PFSK-1 (cell line): ENCODE measurements around the gene SSH3.

ENCODE experiments used
- POLR2AphosphoS5 ChIP-seq: IDR thresholded peaks from 2 replicates; pipeline ENCODE4 v1.6.1; 2012; ENCODE audit warnings: low read depth, mild to moderate bottlenecking, control low read depth, low read length, moderate library complexity
- REST ChIP-seq, 2 experiments: IDR thresholded peaks; 2 replicates each; pipeline versions ENCODE4 v1.6.1 to v1.8.0; 2011 to 2012; ENCODE audit warnings: low read depth in 2 of 2, low read length in 2 of 2, control low read depth in 1 of 2, inconsistent platforms in 1 of 2, mild to moderate bottlenecking in 1 of 2, moderate library complexity in 1 of 2; ENCODE audit not compliant: insufficient read depth in 1 of 2
- SIN3A ChIP-seq: IDR thresholded peaks from 2 replicates; pipeline ENCODE4 v1.6.1; 2012; ENCODE audit warnings: mild to moderate bottlenecking, low read length, moderate library complexity, borderline replicate concordance; ENCODE audit not compliant: insufficient read depth

- peak; percentile 93 for TF ChIP-seq POLR2AphosphoS5
- TF ChIP-seq REST (IDR thresholded peaks at IDR 0.05; ENCODE audit: insufficient read depth in 1 of 2, low read depth in 2 of 2, low read length in 2 of 2) = no peak
- TF ChIP-seq SIN3A = no peak
These were observed 14.0 kb downstream of the SSH3 start for GRCh38 chr11:67317205-67317887.
